Activated naive CD8-positive, alpha-beta T cell treated with anti-CD3 and anti-CD28 coated beads for 36 hours (primary cell): ENCODE measurements around the gene MACC1. TPM values are rescaled to one million over a fixed set of nuclear protein-coding genes. Genes with fewer than 3 reads are reported as not detected.

Source experiments
- DNase-seq: peaks from one replicate; pipeline ENCODE4 v3.0.0; 2021
- H3K27ac Mint-ChIP-seq: one replicate; pipeline ENCODE4 v1.8.0; 2022; ENCODE audit warnings: mild to moderate bottlenecking, moderate library complexity, mixed read lengths
- H3K27me3 Mint-ChIP-seq: one replicate; pipeline ENCODE4 v1.8.0; 2022; ENCODE audit warnings: mild to moderate bottlenecking, mixed read lengths
- H3K36me3 Mint-ChIP-seq: one replicate; pipeline ENCODE4 v1.8.0; 2021; ENCODE audit warnings: mild to moderate bottlenecking, mixed read lengths
- H3K4me1 Mint-ChIP-seq: one replicate; pipeline ENCODE4 v1.8.0; 2021; ENCODE audit warnings: mixed read lengths
- H3K4me3 Mint-ChIP-seq: one replicate; pipeline ENCODE4 v1.8.0; 2022; ENCODE audit warnings: mild to moderate bottlenecking, moderate library complexity, mixed read lengths
- H3K9me3 Mint-ChIP-seq: one replicate; pipeline ENCODE4 v1.8.0; 2022; ENCODE audit warnings: mixed read lengths
- total RNA-seq, 2 experiments: library from RNA; stranded (reverse); gene quantifications; one replicate each; pipeline ENCODE4 v1.2.3, GENCODE V29; 2021

The MACC1 gene
- total RNA-seq, 2 experiments from 2014 or later = 0.12 to 0.14 TPM

- H3K27me3 Mint-ChIP-seq = peaks cover 23% of the 10 kb centered on the region
Observed at GRCh38 chr7:20237464-20238193, 20.4 kb upstream of the MACC1 start.

GRCh38 chr7:20236790-20237189 is 19.6 kb upstream of the MACC1 start:
- H3K4me1 Mint-ChIP-seq = peaks cover 16% of the 10 kb centered on the region
- peaks cover 23% of the 10 kb centered on the region for H3K27me3 Mint-ChIP-seq
- no peak overlapping the region for H3K4me3 Mint-ChIP-seq
- DNase-seq = no peak
- no peak overlapping the region for H3K27ac Mint-ChIP-seq
- H3K36me3 Mint-ChIP-seq = peaks cover 3% of the 10 kb centered on the region
- peaks cover 7% of the 10 kb centered on the region for H3K9me3 Mint-ChIP-seq

More at GRCh38 chr7:20237464-20238193, 20.4 kb upstream of the MACC1 start:
- H3K9me3 Mint-ChIP-seq = peaks cover 7% of the 10 kb centered on the region
- no peak overlapping the region for H3K27ac Mint-ChIP-seq
- no peak overlapping the region for H3K4me3 Mint-ChIP-seq
- H3K36me3 Mint-ChIP-seq = peaks cover 3% of the 10 kb centered on the region
- H3K4me1 Mint-ChIP-seq = peaks cover 16% of the 10 kb centered on the region
- no peak for DNase-seq

- DNase-seq = no peak
- Mint-ChIP-seq H3K9me3 (peaks cover 5% of the 10 kb centered on the region), H3K4me1 (peaks cover 16% of the 10 kb centered on the region), H3K36me3 (peaks cover 3% of the 10 kb centered on the region), H3K4me3 (no peak overlapping the region), H3K27ac (peak overlapping the region; percentile 16), H3K27me3 (peaks cover 23% of the 10 kb centered on the region)
Observed at GRCh38 chr7:20236043-20236442, 18.9 kb upstream of the MACC1 start.

GRCh38 chr7:20235288-20235687 is 18.1 kb upstream of the MACC1 start:
- H3K4me1 Mint-ChIP-seq = peaks cover 16% of the 10 kb centered on the region
- peaks cover 5% of the 10 kb centered on the region for H3K9me3 Mint-ChIP-seq
- H3K27me3 Mint-ChIP-seq = peaks cover 23% of the 10 kb centered on the region
- peaks cover 3% of the 10 kb centered on the region for H3K36me3 Mint-ChIP-seq
- no peak for DNase-seq
- no peak overlapping the region for H3K27ac Mint-ChIP-seq
- H3K4me3 Mint-ChIP-seq = no peak overlapping the region

GRCh38 chr7:20233362-20233761 is 16.2 kb upstream of the MACC1 start:
- no peak for DNase-seq
- Mint-ChIP-seq H3K36me3 (no peaks in the 10 kb centered on the region), H3K4me3 (no peak overlapping the region), H3K27ac (no peak overlapping the region), H3K9me3 (peaks cover 3% of the 10 kb centered on the region), H3K27me3 (peaks cover 23% of the 10 kb centered on the region), H3K4me1 (peaks cover 6% of the 10 kb centered on the region)

GRCh38 chr7:20232848-20233247 is 15.7 kb upstream of the MACC1 start:
- no peak for DNase-seq
- Mint-ChIP-seq H3K4me3 (no peak overlapping the region), H3K9me3 (peaks cover 3% of the 10 kb centered on the region), H3K27me3 (peaks cover 23% of the 10 kb centered on the region), H3K4me1 (peaks cover under 1% of the 10 kb centered on the region), H3K27ac (no peak overlapping the region), H3K36me3 (no peaks in the 10 kb centered on the region)

GRCh38 chr7:20229646-20230500 is 12.7 kb upstream of the MACC1 start:
- H3K4me1 Mint-ChIP-seq = no peaks in the 10 kb centered on the region
- peaks cover 14% of the 10 kb centered on the region for H3K27me3 Mint-ChIP-seq
- no peaks in the 10 kb centered on the region for H3K9me3 Mint-ChIP-seq
- no peaks in the 10 kb centered on the region for H3K36me3 Mint-ChIP-seq
- DNase-seq = no peak
- H3K4me3 Mint-ChIP-seq = no peak overlapping the region
- no peak overlapping the region for H3K27ac Mint-ChIP-seq

GRCh38 chr7:20229081-20229480 is 11.9 kb upstream of the MACC1 start:
- Mint-ChIP-seq H3K27ac (no peak overlapping the region), H3K4me1 (no peaks in the 10 kb centered on the region), H3K4me3 (no peak overlapping the region), H3K27me3 (peaks cover 10% of the 10 kb centered on the region), H3K36me3 (no peaks in the 10 kb centered on the region), H3K9me3 (no peaks in the 10 kb centered on the region)
- no peak for DNase-seq

GRCh38 chr7:20228654-20229053 is 11.5 kb upstream of the MACC1 start:
- Mint-ChIP-seq H3K27me3 (peaks cover 10% of the 10 kb centered on the region), H3K4me1 (no peaks in the 10 kb centered on the region), H3K36me3 (no peaks in the 10 kb centered on the region), H3K9me3 (no peaks in the 10 kb centered on the region), H3K27ac (no peak overlapping the region), H3K4me3 (no peak overlapping the region)
- no peak for DNase-seq

- no peak overlapping the region for H3K27ac Mint-ChIP-seq
Observed at GRCh38 chr7:20227291-20227795, 10.2 kb upstream of the MACC1 start.

GRCh38 chr7:20226860-20227259 is 9.7 kb upstream of the MACC1 start:
- no peak for DNase-seq
- Mint-ChIP-seq H3K27ac (no peak overlapping the region), H3K4me3 (no peak overlapping the region), H3K27me3 (peaks cover 10% of the 10 kb centered on the region), H3K36me3 (no peaks in the 10 kb centered on the region), H3K9me3 (no peaks in the 10 kb centered on the region), H3K4me1 (no peaks in the 10 kb centered on the region)

More at GRCh38 chr7:20227291-20227795, 10.2 kb upstream of the MACC1 start:
- H3K4me3 Mint-ChIP-seq = no peak overlapping the region
- H3K36me3 Mint-ChIP-seq = no peaks in the 10 kb centered on the region
- peaks cover 10% of the 10 kb centered on the region for H3K27me3 Mint-ChIP-seq
- no peaks in the 10 kb centered on the region for H3K4me1 Mint-ChIP-seq
- no peak for DNase-seq
- H3K9me3 Mint-ChIP-seq = no peaks in the 10 kb centered on the region

GRCh38 chr7:20225384-20225783 is 8.2 kb upstream of the MACC1 start:
- Mint-ChIP-seq H3K27me3 (peaks cover 10% of the 10 kb centered on the region), H3K9me3 (no peaks in the 10 kb centered on the region), H3K4me3 (no peak overlapping the region), H3K4me1 (no peaks in the 10 kb centered on the region), H3K27ac (no peak overlapping the region), H3K36me3 (no peaks in the 10 kb centered on the region)
- no peak for DNase-seq

GRCh38 chr7:20224025-20224424 is 6.8 kb upstream of the MACC1 start:
- no peak for DNase-seq
- peaks cover 10% of the 10 kb centered on the region for H3K4me1 Mint-ChIP-seq
- peaks cover 10% of the 10 kb centered on the region for H3K27me3 Mint-ChIP-seq
- H3K4me3 Mint-ChIP-seq = no peak overlapping the region
- H3K9me3 Mint-ChIP-seq = no peaks in the 10 kb centered on the region
- no peak overlapping the region for H3K27ac Mint-ChIP-seq
- H3K36me3 Mint-ChIP-seq = peaks cover 2% of the 10 kb centered on the region

- peaks cover 10% of the 10 kb centered on the region for H3K27me3 Mint-ChIP-seq
- H3K9me3 Mint-ChIP-seq = no peaks in the 10 kb centered on the region
- H3K27ac Mint-ChIP-seq = no peak overlapping the region
- H3K4me1 Mint-ChIP-seq = peaks cover 15% of the 10 kb centered on the region
- H3K4me3 Mint-ChIP-seq = no peak overlapping the region
- peaks cover 2% of the 10 kb centered on the region for H3K36me3 Mint-ChIP-seq
- DNase-seq = no peak
Observed at GRCh38 chr7:20223356-20223755, 6.2 kb upstream of the MACC1 start.

- H3K36me3 Mint-ChIP-seq = peaks cover 2% of the 10 kb centered on the region
Observed at GRCh38 chr7:20222219-20222828, 5.1 kb upstream of the MACC1 start.

More at GRCh38 chr7:20222219-20222828, 5.1 kb upstream of the MACC1 start:
- DNase-seq = no peak
- Mint-ChIP-seq H3K4me3 (no peak overlapping the region), H3K9me3 (no peaks in the 10 kb centered on the region), H3K27me3 (peaks cover 10% of the 10 kb centered on the region), H3K4me1 (peaks cover 21% of the 10 kb centered on the region), H3K27ac (no peak overlapping the region)
